Activated naive CD8-positive, alpha-beta T cell treated with anti-CD3 and anti-CD28 coated beads, Interleukin-2, amount 10 ng/mL, durations not matched to agents 7 days and 5 days (primary cell): Measurements from ENCODE around the gene AK8. TPM values are rescaled to one million over a fixed set of nuclear protein-coding genes. Genes with fewer than 3 reads are reported as not detected.

Source experiments
- ATAC-seq: fragments of 150-1000 bp; cut with Tn5 transposase; one replicate; pipeline ENCODE4 v1.10.0; 2021; ENCODE audit warnings: low read depth, moderate library complexity
- POLR2A ChIA-PET: fragments of 350-600 bp; sonication (Branson Sonifier 250); formaldehyde crosslinking; loops from one replicate; lab custom pipeline; 2021; ENCODE audit warnings: antibody characterized with exemption; lab: Charles Lee
- DNase-seq: peaks from one replicate; pipeline ENCODE4 v3.0.0; 2021
- H3K27ac Mint-ChIP-seq: one replicate; pipeline ENCODE4 v1.8.0; 2022; ENCODE audit warnings: mild to moderate bottlenecking, mixed read lengths
- H3K27me3 Mint-ChIP-seq: one replicate; pipeline ENCODE4 v1.8.0; 2022; ENCODE audit warnings: mild to moderate bottlenecking, moderate library complexity, mixed read lengths
- H3K36me3 Mint-ChIP-seq: one replicate; pipeline ENCODE4 v1.8.0; 2021; ENCODE audit warnings: mild to moderate bottlenecking, mixed read lengths
- H3K4me1 Mint-ChIP-seq: one replicate; pipeline ENCODE4 v1.8.0; 2021; ENCODE audit warnings: mixed read lengths
- H3K4me3 Mint-ChIP-seq: one replicate; pipeline ENCODE4 v1.8.0; 2022; ENCODE audit warnings: mild to moderate bottlenecking, moderate library complexity, mixed read lengths
- H3K9me3 Mint-ChIP-seq: one replicate; pipeline ENCODE4 v1.8.0; 2021; ENCODE audit warnings: mixed read lengths
- total RNA-seq, 2 experiments: library from RNA; stranded (reverse); gene quantifications; one replicate each; pipeline ENCODE4 v1.2.3, GENCODE V29; 2021

Gene AK8, protein sequence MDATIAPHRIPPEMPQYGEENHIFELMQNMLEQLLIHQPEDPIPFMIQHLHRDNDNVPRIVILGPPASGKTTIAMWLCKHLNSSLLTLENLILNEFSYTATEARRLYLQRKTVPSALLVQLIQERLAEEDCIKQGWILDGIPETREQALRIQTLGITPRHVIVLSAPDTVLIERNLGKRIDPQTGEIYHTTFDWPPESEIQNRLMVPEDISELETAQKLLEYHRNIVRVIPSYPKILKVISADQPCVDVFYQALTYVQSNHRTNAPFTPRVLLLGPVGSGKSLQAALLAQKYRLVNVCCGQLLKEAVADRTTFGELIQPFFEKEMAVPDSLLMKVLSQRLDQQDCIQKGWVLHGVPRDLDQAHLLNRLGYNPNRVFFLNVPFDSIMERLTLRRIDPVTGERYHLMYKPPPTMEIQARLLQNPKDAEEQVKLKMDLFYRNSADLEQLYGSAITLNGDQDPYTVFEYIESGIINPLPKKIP
- total RNA-seq = under 1 TPM in 1 of 2 experiments, not detected in 1; 0.30 TPM

GRCh38 chr9:132877824-132878694, at the start of gene AK8:
Gene AK8 (minus strand): TSS chr9:132878284. CDS start chr9:132878255, 29 bp downstream.
- POLR2A ChIA-PET = interaction anchor here (1.0 to 1.2 kb wide), 2 partner anchors 11 to 108 kb away, joined by 3 read pairs; no protein-coding TSS in a partner anchor
- Mint-ChIP-seq H3K27ac (peak within 1 kb of the TSS; percentile 83), H3K36me3 (no peaks in the 10 kb centered on the region), H3K27me3 (peaks cover 4% of the 10 kb centered on the region), H3K9me3 (no peaks in the 10 kb centered on the region), H3K4me3 (peak within 1 kb of the TSS; percentile 81), H3K4me1 (peaks cover 34% of the 10 kb centered on the region)
- ATAC-seq = peak; percentile 68
- peak; percentile 91 for DNase-seq

DNA sequence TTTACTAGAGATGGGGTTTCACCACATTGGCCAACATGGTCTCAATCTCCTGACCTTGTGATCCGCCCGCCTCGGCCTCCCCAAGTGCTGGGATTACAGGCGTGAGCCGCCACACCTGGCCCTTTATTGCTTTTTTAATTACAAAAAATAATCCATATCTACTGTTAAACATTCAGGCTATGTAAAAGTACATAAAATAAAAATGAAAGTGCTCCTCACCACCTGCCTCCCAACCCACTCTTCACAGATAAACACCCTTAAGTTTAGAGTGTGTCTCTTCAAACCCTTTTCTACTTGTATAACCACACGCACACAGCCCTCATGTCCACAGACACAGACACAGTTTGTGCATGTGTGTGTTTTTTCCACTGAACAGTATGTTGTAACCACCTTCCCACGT, 49.6 kb upstream of the AK8 start:
- no peak for ATAC-seq
- DNase-seq = no peak
- POLR2A ChIA-PET = no interaction called here
- H3K4me3 Mint-ChIP-seq = no peak overlapping the region
- H3K27ac Mint-ChIP-seq = no peak overlapping the region
- peaks cover 20% of the 10 kb centered on the region for H3K36me3 Mint-ChIP-seq
- H3K4me1 Mint-ChIP-seq = peaks cover 1% of the 10 kb centered on the region
- no peaks in the 10 kb centered on the region for H3K9me3 Mint-ChIP-seq
- H3K27me3 Mint-ChIP-seq = no peaks in the 10 kb centered on the region

DNA sequence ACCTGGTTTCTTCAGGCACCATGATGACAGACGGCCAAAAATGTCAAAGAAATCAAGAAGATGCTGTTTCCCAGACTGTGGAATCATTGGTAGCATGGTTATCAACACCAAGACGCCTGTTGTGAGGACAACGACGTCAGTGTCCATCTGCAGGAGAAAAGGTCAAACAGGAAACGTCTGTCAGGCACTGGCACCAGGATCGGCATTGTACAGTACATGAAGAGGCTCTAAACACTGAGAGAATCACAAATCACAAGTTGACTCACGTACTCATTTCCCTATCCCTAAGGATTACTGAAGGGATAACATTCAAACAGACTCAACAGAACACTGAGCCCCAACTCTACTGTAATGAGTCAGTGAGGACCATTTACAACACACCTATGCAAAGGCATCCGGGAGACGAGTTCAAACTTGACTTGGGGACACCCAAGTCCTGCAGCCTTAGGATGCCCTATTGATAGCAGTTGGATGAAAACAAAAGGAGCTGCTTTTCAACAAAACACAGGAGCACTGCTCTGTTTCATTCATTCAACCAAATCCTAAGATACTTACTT, 45.3 kb upstream of the AK8 start:
- H3K36me3 Mint-ChIP-seq = peaks cover 22% of the 10 kb centered on the region
- POLR2A ChIA-PET = no interaction called here
- H3K27me3 Mint-ChIP-seq = no peaks in the 10 kb centered on the region

DNA sequence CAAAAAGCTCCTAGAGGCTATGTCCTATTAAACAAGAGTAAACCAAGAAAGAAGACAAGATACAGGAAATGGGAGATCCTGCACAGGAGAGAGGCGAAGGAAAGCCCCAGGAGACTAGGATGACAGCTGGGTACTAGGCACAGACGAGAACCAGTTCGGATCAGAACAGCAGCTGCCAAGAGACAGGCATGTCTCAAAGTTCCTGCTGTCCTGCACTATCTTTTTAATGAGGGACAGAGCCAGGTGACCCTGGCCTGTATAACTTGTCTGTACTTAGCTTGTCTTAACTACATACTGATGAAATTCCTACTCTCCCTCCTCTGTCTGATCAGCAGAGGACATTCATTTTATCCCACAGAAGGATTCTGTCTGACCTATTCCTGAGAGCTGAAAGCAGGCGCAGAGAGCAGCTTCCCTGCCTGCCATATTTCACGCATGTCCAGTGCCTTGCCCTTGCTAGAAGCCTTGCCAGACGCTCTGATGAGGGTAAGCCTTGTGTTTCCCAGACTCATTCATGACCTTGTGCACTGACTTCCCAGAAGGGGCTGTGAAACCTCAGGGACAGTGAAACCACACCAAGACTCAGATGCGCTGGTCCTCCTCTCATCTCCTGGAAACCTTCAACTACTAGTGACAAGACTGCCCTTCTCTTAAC, 41.7 kb upstream of the AK8 start:
- Mint-ChIP-seq H3K4me1 (no peaks in the 10 kb centered on the region), H3K4me3 (no peak overlapping the region), H3K36me3 (peaks cover 22% of the 10 kb centered on the region), H3K27ac (no peak overlapping the region), H3K9me3 (no peaks in the 10 kb centered on the region), H3K27me3 (no peaks in the 10 kb centered on the region)
- no peak for DNase-seq
- POLR2A ChIA-PET = no interaction called here
- no peak for ATAC-seq

More for the DNA sequence above, 45.3 kb upstream of the AK8 start:
- no peak overlapping the region for H3K27ac Mint-ChIP-seq
- no peak for ATAC-seq
- H3K4me1 Mint-ChIP-seq = no peaks in the 10 kb centered on the region
- H3K9me3 Mint-ChIP-seq = no peaks in the 10 kb centered on the region
- DNase-seq = no peak
- no peak overlapping the region for H3K4me3 Mint-ChIP-seq

DNA sequence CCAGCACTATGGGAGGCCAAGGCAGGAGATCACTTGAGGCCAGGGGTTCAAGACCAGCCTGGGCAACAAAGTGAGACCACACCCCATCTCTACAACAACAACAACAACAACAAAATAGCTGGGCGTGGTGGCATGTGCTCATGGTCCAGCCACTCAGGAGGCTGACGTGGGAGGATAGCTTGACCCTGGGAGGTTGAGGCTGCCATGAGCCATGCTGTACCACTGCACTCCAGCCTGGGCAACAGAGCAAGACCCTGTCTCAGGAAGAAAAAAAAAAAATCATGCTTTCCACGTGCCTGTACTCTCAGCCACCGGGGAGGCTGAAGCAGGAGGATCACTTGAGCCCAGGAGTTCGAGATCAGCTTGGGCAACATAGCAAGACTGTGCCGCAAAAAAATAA, 36.8 kb upstream of the AK8 start:
- DNase-seq (no peak), ATAC-seq (no peak)
- POLR2A ChIA-PET = no interaction called here
- Mint-ChIP-seq H3K9me3 (no peaks in the 10 kb centered on the region), H3K36me3 (peaks cover 18% of the 10 kb centered on the region), H3K4me3 (no peak overlapping the region), H3K4me1 (no peaks in the 10 kb centered on the region), H3K27ac (no peak overlapping the region), H3K27me3 (no peaks in the 10 kb centered on the region)

GRCh38 chr9:132912131-132912530, 34.0 kb upstream of the AK8 start:
- POLR2A ChIA-PET = no interaction called here
- Mint-ChIP-seq H3K27ac (no peak overlapping the region), H3K4me1 (peaks cover 10% of the 10 kb centered on the region), H3K36me3 (peaks cover 12% of the 10 kb centered on the region), H3K9me3 (no peaks in the 10 kb centered on the region), H3K27me3 (no peaks in the 10 kb centered on the region), H3K4me3 (no peak overlapping the region)
- DNase-seq = no peak
- ATAC-seq = no peak

DNA sequence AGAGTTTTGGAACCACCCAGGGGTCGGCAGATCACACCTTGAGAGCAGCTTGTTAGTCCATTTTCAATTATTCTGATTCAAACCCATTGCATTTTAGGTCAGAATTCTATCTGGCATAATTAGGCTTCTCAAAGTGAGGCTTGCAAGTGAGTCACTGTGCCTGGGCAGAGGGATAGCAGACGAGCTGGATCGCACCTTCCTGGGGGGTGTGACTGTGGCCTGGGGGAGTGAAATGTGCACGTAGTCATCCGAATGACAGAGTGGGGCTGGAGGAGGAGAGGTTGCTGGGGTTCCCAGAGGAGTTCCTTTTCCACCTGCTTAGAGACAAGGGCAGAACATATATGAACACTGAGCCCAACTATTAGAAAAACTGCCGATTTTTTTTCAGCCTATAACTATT, 32.3 kb upstream of the AK8 start:
- Mint-ChIP-seq H3K27me3 (no peaks in the 10 kb centered on the region), H3K4me3 (no peak overlapping the region), H3K27ac (no peak overlapping the region), H3K36me3 (peaks cover 12% of the 10 kb centered on the region), H3K9me3 (no peaks in the 10 kb centered on the region), H3K4me1 (peaks cover 10% of the 10 kb centered on the region)
- DNase-seq (no peak), ATAC-seq (no peak)
- POLR2A ChIA-PET = interaction anchor here (0.7 kb wide), 1 partner anchor 15 kb away, joined by 5 read pairs; no protein-coding TSS in a partner anchor

- ATAC-seq = no peak
- Mint-ChIP-seq H3K4me3 (no peak overlapping the region), H3K36me3 (peaks cover 13% of the 10 kb centered on the region), H3K27me3 (no peaks in the 10 kb centered on the region), H3K4me1 (peaks cover 10% of the 10 kb centered on the region), H3K27ac (no peak overlapping the region), H3K9me3 (no peaks in the 10 kb centered on the region)
- no peak for DNase-seq
- POLR2A ChIA-PET = interaction anchor here (0.8 kb wide), 1 partner anchor 222 kb away, joined by 4 read pairs; no protein-coding TSS in a partner anchor
These were observed 31.2 kb upstream of the AK8 start for GRCh38 chr9:132909311-132909710.

- DNase-seq (no peak), ATAC-seq (no peak)
- Mint-ChIP-seq H3K36me3 (peaks cover 13% of the 10 kb centered on the region), H3K9me3 (no peaks in the 10 kb centered on the region), H3K27me3 (no peaks in the 10 kb centered on the region), H3K27ac (no peak overlapping the region), H3K4me1 (peaks cover 10% of the 10 kb centered on the region), H3K4me3 (no peak overlapping the region)
- POLR2A ChIA-PET = interaction anchor here (0.8 kb wide), 1 partner anchor 223 kb away, joined by 4 read pairs; no protein-coding TSS in a partner anchor
These were observed 30.6 kb upstream of the AK8 start for GRCh38 chr9:132908635-132909034.

GRCh38 chr9:132905726-132906125, 27.6 kb upstream of the AK8 start:
- DNase-seq = no peak
- POLR2A ChIA-PET = no interaction called here
- H3K4me1 Mint-ChIP-seq = peaks cover 24% of the 10 kb centered on the region
- H3K9me3 Mint-ChIP-seq = no peaks in the 10 kb centered on the region
- H3K27me3 Mint-ChIP-seq = no peaks in the 10 kb centered on the region
- H3K27ac Mint-ChIP-seq = no peak overlapping the region
- ATAC-seq = no peak
- peaks cover 13% of the 10 kb centered on the region for H3K36me3 Mint-ChIP-seq
- no peak overlapping the region for H3K4me3 Mint-ChIP-seq

DNA sequence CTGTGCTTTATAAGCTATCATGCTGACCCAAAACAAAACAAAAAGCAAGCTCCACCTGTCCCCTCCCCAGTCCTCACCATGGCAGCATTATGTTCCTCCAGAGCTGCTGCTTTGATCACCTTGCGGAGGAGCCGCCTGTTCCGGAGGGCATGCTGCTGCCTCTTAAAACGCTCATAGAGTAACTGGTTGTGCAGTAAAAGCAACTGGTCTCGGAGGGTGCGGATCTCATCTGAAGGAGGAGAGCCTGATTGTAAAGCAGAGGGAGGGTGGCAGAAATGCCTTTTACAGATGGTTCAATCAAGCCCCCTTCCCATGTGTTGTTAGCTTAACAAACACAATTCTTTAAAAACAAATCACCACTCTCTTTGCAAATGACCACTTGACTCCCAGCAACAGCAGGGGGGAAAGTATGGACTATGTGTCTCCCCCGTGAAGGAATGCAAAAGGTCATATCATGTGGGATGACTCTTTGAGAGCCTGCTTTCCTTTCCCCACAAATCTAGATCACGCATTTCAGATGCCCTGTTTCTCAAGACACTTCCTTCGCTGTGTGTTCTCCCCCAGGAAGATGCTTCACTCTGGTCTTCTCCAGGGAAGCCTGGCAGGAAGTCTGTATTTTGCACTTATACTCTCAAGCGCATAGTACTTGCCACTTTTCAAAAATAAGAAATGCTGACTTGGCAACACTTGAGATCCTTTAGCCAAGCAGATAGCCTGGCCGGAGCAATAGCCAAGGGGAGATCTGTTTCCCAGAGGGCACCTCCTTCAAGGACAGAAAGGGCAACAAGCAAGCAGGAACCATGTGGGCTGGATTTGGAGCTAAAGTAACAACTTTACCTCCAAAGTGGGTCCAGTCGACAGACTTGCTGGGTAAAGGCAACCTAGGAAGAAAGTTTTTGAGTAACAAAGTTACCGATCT, 25.7 kb upstream of the AK8 start:
- peaks cover 21% of the 10 kb centered on the region for H3K4me1 Mint-ChIP-seq
- no peaks in the 10 kb centered on the region for H3K9me3 Mint-ChIP-seq
- H3K27ac Mint-ChIP-seq = no peak overlapping the region
- POLR2A ChIA-PET = interaction anchor here (1.2 to 2.1 kb wide), 2 partner anchors 14 to 41 kb away, joined by 4 to 5 read pairs; no protein-coding TSS in a partner anchor
- ATAC-seq (no peak), DNase-seq (no peak)
- no peak overlapping the region for H3K4me3 Mint-ChIP-seq
- H3K27me3 Mint-ChIP-seq = no peaks in the 10 kb centered on the region
- peaks cover 11% of the 10 kb centered on the region for H3K36me3 Mint-ChIP-seq
